GM13976 (cell line): ENCODE measurements around the gene GALNT18.

Experiments used
- DNase-seq: peaks from one replicate; pipeline ENCODE4 v3.0.0; 2012; ENCODE audit warnings: low spot score
- in situ Hi-C: fragments of 300-500 bp; cut with MboI; formaldehyde crosslinking; loops from one replicate; pipeline ENCODE4 v1.12.0; 2022; ENCODE audit warnings: low sequenced_read_pairs, mixed read lengths, inconsistent platforms; ENCODE audit not compliant: unreplicated experiment
- TF ChIP-seq, protein P1 (sequence below): IDR thresholded peaks from 2 replicates; pipeline ENCODE4 v1.5.1; 2012; ENCODE audit warnings: borderline replicate concordance, mild to moderate bottlenecking; ENCODE audit not compliant: insufficient read depth; ENCODE audit errors: extremely low read depth, missing control alignments, control extremely low read depth

Gene GALNT18

DNA sequence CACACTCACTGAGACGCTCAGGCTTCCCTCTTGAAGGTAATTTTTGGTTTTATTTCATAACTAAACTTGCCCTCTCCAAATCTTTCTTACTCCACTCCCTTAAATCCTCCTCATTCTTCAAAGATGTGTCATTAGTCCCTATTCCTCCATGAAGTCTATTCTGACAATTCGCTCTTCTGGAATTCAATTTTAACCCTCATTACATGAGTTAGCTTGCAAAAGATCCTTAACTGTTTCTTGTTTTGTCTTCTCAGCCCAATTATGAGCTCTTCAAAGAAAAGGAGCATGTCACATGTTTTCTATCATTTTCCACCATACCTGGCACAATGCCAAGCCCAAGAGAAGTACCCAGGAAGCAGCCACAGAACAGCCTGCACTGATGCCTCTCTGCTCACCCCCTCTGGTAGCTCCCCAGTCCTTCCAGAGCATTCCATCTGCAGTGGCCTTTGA, 13.0 kb downstream of the GALNT18 start:
- no peak for DNase-seq
- TF ChIP-seq, protein P1, sequence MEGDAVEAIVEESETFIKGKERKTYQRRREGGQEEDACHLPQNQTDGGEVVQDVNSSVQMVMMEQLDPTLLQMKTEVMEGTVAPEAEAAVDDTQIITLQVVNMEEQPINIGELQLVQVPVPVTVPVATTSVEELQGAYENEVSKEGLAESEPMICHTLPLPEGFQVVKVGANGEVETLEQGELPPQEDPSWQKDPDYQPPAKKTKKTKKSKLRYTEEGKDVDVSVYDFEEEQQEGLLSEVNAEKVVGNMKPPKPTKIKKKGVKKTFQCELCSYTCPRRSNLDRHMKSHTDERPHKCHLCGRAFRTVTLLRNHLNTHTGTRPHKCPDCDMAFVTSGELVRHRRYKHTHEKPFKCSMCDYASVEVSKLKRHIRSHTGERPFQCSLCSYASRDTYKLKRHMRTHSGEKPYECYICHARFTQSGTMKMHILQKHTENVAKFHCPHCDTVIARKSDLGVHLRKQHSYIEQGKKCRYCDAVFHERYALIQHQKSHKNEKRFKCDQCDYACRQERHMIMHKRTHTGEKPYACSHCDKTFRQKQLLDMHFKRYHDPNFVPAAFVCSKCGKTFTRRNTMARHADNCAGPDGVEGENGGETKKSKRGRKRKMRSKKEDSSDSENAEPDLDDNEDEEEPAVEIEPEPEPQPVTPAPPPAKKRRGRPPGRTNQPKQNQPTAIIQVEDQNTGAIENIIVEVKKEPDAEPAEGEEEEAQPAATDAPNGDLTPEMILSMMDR = no peak
- in situ Hi-C loops = no loop called here

DNA sequence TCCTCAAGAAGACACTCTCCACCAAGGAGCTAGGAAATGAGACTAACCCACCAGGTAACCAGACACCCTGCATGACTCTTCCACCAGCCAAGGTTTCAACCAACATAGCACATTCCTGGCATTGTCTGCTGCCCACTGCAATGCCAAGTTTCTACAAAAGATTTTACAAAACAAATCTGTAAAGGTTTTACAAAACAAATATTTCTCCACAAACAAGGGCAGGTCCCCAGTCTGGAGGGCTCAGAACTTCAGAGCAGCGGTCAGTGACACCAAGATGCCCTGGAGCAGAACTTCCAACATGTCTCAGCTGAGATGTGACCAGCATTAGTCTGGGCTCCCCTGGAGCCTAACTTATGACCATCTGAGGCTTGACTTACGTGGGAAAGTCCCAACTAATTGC, 14.0 kb downstream of the GALNT18 start:
- in situ Hi-C loops = no loop called here
- no peak for DNase-seq
- TF ChIP-seq, protein P1 = no peak

DNA sequence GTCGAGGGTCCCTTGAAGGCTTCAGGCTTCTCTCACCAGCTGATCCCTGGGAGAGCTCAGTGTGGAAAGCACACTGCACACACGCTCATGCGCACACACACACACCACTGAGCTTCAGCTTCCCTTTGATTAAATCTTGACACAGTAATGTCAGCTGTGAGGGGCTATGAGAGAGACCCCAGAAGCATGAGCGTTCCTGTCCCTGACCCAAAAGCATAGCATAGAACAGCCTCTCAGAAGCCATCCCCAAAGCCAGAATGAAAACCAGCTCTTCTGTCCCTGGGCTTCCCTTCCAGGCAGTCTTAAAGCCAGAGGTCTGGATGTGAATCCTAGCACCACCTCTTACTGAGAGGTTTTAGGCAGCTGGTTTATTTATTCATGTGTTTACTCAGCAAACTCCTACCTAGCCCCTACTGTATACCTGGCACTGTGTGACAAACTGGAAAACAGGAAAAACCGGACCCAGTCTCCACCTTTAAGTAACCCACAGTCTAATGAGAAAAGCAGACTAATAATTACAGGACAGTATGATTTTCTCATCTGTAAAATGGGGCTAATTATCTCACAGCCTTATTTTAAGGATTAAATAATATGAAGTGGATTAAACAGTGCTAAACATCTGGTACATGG, 15.9 kb downstream of the GALNT18 start:
- in situ Hi-C loops = no loop called here

DNA sequence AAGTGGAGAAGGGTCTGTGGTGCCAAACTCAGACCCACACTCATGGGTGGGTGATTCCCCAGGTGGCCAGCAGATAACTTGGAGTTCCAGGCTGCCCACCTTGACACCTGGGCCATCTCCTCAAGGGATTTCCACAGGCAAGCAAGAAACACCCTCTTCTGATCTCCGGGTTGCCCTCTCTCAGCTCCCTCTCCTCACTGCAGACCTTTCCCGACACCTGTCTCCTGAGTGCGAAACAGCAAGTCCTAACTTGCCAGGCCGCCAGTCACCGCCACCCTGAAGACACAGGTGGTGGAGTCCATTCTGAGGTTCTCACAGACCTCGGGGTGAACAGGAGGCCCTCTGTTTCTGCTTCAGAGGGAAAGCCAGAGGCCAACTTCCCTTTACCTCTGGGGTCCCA, 16.6 kb downstream of the GALNT18 start:
- TF ChIP-seq, protein P1 = no peak
- in situ Hi-C loops = no loop called here
- no peak for DNase-seq

More for the DNA sequence above, 15.9 kb downstream of the GALNT18 start:
- DNase-seq = no peak
- TF ChIP-seq, protein P1 = no peak

DNA sequence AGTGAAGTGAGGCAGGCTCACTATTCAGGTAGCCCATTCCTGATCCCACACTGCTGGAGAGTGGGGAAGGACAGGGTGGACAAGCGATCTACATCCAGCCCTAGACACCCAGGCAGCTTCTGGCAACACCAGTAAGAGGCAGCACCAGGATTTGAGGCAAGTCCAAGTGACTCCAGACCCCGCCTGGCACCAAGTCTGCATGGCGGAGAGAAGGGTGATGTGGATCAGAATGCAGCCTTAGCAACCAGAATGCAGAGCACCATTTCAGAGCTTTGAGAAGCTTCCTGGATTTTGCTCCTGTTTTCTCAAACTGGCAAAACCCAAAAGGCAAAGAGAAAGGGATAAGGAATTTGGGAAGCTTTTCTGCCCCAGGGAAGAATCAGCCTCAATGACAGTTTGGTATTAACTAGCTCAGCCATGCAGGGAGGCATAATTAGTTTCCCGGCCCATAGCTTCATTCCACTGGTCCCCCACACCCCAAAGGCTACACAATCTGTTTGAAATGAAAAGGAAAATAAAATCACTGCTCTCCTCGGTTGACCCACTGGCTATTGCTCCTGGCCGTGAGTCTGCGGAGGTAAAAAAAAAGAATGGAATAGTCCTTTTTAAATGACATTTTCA, 17.3 kb downstream of the GALNT18 start:
- TF ChIP-seq, protein P1 = no peak
- no peak for DNase-seq
- in situ Hi-C loops = no loop called here

DNA sequence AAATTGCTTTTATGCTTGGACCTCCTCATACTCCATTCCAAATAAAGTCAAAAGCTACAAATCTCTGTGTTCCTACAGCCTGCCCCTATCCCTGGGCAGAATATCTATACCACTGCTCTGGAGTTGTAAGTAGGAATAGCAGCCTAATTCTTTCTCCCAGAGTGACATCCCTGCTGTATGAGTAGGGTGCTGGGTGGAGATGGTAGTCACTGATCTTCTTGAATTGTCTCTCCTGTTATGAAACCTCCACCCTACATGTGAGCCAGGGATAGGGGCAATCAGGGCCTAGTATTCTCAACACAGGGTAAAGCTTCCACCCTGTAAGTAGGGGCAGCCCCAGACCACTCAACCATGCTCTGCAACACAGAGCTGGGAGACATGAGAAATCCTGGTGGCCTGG, 19.8 kb downstream of the GALNT18 start:
- in situ Hi-C loops = no loop called here
- DNase-seq = no peak
- TF ChIP-seq, protein P1 = no peak
